Stimulated activated CD4-positive, alpha-beta T cell treated with anti-CD3 and anti-CD28 coated beads, Interleukin-2, amount 100 ng/mL, for 4 hours (primary cell): ENCODE results near the gene FHL1.

Experiments used
- DNase-seq: peaks from one replicate; pipeline ENCODE4 v3.0.0-alpha.2; 2020; ENCODE audit warnings: low read depth

Gene FHL1

GRCh38 chrX:136258951-136259350, 111.6 kb downstream of the FHL1 start:
- no peak for DNase-seq

- no peak for DNase-seq
Observed at GRCh38 chrX:136259543-136259942, 112.2 kb downstream of the FHL1 start.

GRCh38 chrX:136260776-136261175, 113.4 kb downstream of the FHL1 start:
- DNase-seq, result no peak
